ENCODE measurements around the gene LOXL1.

Gene LOXL1

DNA sequence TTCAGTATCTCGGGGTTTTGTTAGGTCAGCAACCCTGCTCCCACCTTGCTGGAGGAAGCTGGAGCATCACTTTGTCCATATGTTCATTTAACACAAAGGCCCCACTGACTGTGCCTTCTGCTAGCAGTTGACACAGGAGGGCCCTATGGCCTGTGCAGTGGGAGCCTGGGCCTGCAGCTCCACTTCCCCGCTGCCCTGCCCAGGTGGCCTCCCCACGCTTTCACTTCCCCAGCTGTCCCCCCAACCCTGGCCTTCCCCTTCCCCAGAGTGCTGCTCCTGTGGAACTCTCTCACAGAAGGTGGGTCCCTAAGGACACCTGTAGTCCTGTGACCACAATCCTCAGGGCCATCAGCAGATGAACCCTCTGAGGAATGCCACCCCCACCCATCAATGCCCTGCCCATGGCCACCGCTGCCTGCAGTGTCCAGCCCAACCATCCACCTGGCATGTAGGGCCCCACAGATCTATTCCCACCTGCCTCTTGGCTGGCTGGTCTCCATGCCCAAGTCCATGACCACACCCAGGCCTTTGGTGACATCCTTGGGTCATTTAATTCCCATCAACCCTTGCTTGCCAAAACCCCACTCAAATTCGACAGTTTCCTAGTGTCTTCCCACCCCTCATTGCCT lies 39.4 kb upstream of the LOXL1 start:
- no peak for DNase-seq (ENCODE audit: low read depth)
- TF ChIP-seq, protein P1, sequence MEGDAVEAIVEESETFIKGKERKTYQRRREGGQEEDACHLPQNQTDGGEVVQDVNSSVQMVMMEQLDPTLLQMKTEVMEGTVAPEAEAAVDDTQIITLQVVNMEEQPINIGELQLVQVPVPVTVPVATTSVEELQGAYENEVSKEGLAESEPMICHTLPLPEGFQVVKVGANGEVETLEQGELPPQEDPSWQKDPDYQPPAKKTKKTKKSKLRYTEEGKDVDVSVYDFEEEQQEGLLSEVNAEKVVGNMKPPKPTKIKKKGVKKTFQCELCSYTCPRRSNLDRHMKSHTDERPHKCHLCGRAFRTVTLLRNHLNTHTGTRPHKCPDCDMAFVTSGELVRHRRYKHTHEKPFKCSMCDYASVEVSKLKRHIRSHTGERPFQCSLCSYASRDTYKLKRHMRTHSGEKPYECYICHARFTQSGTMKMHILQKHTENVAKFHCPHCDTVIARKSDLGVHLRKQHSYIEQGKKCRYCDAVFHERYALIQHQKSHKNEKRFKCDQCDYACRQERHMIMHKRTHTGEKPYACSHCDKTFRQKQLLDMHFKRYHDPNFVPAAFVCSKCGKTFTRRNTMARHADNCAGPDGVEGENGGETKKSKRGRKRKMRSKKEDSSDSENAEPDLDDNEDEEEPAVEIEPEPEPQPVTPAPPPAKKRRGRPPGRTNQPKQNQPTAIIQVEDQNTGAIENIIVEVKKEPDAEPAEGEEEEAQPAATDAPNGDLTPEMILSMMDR (conservative IDR thresholded peaks at IDR 0.05; ENCODE audit: low read depth, low read length): no peak
- H3K4me3 ChIP-seq (ENCODE audit: low read length): no peak overlapping the region

DNA sequence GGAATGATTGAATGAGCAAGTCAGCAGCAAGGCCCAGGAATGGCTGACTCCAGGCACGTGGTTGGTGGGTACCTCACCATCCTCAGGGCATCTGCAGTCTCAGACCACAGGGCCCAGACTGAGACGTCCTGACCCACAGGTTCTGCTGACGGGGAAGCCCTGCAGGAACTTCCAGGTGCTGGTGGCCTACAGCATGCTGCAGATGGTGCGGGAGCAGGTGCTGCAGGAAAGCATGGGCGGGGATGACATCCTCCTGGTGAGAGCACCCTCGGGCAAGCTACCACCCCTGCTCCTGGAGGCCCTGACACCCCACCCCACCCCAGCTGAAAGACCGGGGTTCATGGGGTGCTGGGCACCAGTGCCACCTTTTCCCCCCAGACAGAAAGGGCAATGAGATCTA lies 38.8 kb upstream of the LOXL1 start:
- DNase-seq (ENCODE audit: low read depth): no peak

DNA sequence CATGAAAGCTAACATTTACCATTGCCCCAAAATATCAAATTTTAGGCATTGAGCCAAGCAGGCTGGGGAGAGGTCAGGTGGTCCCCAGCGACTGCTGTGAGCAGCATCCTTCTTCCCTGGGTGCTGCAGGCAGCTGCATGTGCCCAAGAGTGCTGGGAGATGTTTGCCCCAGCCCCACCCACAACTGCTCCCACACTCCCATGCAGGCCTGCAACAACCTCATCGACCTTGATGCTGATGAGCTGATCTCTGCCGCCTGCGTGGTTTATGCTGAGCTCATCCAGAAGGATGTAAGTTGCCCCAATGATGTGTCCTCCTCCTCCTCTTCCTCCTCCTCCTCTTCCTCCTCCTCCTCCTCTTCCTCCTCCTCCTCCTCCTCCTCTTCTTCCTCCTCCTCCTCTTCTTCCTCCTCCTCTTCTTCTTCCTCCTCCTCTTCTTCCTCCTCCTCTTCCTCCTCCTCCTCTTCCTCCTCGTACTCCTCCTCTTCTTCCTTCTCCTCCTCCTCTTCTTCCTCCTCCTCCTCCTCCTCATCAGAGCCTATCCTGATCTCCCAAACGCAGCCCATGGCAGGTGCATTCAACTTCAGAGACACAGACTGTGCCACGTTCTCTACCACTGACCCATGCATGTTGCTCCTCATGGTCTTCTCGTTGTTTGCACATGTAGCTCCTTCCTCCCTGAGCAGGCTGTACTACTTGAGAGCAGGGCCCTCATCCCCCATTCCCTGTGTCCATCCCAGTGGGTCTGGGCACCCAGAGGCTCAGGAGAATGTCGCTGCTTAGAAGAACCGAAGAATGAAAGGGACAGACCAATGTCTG lies 37.8 kb upstream of the LOXL1 start:
- no peak overlapping the region for H3K4me3 ChIP-seq (ENCODE audit: low read length)
- TF ChIP-seq, protein P1 (conservative IDR thresholded peaks at IDR 0.05; ENCODE audit: low read depth, low read length): no peak
- no peak for DNase-seq (ENCODE audit: low read depth)

More for the DNA sequence above, 38.8 kb upstream of the LOXL1 start:
- H3K4me3 ChIP-seq (ENCODE audit: low read length): no peak overlapping the region
- TF ChIP-seq, protein P1 (conservative IDR thresholded peaks at IDR 0.05; ENCODE audit: low read depth, low read length): no peak

DNA sequence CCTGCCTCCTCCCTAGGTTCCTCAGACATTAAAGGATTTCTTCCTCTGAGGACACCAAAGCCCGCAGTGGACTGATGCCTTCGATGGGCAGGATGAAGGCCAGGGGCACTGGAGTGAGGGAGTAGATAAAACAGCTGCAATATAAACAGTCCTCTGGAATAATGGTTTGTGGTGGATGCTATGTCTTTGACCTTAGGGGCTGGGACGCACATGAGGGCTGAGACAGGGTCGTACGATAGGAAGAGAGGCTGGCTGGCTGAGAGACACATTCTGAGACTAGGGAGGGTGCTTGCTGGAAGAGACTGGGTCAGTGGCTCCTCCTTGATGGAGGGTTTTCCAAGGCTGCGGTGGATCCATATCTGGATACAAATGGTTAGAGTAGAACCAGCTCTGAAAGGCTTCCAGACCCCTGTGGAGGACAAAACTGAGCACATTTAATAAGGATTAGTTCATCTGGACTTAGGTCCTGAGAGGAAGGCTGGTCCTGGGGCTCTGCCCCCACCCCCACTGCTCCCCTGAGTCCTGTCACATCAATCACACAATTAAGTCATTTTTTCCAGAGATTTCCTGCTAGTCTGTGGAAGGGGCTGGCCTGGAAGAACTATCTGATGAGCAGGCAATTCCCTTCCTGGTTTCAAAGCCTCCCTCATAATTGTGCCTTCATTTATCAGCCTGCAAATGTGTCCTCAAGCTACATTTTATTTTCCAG lies 37.1 kb upstream of the LOXL1 start:
- H3K4me3 ChIP-seq (ENCODE audit: low read length): no peak overlapping the region
- no peak for DNase-seq (ENCODE audit: low read depth)
- TF ChIP-seq, protein P1 (conservative IDR thresholded peaks at IDR 0.05; ENCODE audit: low read depth, low read length): no peak

DNA sequence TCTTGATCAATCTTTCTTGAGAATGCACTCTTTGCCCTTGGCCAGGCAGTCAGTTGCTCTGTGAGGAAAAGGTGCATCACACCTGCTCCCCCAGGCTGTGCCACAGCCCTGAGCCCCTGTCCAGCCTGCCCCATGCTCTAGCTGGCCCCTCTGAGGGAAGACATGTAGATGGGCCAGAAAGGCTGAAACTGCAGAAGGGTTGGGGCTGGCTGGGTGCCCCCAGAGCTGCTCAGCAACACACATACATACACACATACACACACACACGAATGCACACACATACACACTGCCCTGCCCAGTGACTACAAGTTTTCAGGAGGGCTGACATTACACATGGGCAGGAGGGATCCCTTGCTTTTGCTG lies 36.5 kb upstream of the LOXL1 start:
- H3K4me3 ChIP-seq (ENCODE audit: low read length): no peak overlapping the region
- TF ChIP-seq, protein P1 (conservative IDR thresholded peaks at IDR 0.05; ENCODE audit: low read depth, low read length): no peak
- DNase-seq (ENCODE audit: low read depth): no peak

DNA sequence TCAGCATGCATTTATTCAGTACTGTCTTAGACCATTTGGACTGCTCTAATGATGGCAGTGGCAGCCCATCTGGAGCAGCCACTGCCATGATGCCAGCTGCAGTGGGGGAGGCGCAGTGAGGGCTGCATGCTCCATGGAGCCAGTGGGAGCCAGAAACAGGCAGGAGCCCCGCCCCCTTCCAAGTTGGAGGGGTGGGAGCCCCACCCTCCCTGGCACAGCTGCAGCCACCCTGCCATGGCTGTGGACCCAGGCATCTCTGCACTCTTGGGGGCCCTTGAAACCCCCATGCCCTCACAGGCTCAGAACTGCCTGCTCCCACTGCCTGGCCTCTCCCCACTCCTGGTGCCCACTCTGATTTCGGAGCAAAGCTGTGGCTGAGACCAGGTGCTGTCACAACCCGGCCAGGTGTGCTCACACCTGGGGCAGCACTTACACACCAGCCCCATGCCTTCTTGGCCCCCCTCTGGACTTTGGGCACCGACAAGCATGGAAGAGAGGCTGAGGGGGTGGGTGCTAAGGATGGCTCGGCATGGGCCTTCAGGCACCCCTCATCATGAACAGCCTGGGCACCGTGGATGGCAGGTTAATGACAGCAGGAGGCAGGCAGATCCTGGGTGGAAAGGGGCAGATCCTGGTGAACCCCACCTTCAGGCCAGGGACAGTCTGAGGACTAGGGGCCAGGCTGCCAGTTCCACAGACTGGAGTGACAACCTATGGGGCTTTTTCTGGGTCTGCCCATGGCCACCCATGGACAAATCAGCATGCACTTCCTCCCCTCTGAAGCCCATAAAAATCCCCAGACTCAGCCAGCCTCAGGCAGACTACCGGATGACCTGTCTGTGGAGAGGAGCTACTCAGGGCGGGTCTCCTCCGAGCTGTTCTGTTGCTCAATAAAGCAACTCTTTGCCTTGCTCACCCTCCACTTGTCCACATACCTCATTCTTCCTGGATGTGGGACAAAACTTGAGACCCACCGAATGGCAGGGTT lies 34.6 kb upstream of the LOXL1 start:
- no peak overlapping the region for H3K4me3 ChIP-seq (ENCODE audit: low read length)
- no peak for DNase-seq (ENCODE audit: low read depth)
- TF ChIP-seq, protein P1 (conservative IDR thresholded peaks at IDR 0.05; ENCODE audit: low read depth, low read length): no peak

Measured in retinal pigment epithelial cell (primary cell).